Measurements from ENCODE around the gene TMTC2.

The TMTC2 gene

DNA sequence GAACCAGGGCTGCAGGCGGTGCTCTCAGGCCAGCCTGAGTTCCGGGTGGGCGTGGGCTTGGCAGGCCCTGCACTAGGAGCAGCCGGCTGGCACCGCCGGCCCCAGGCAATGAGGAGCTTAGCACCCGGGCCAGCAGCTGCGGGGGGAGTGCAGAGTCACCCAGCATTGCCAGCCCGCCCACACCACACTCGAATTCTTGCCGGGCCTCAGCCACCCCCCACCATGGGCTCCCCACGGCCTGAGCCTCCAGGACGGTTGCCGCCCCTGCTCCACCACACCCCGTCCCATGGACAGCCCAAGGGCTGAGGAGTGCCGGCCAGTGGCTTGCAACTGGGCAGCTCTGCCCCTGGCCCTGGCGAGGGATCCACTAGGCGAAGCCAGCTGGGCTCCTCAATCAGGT, 453.4 kb downstream of the TMTC2 start:
- DNase-seq (ENCODE audit: low spot score), result no peak

DNA sequence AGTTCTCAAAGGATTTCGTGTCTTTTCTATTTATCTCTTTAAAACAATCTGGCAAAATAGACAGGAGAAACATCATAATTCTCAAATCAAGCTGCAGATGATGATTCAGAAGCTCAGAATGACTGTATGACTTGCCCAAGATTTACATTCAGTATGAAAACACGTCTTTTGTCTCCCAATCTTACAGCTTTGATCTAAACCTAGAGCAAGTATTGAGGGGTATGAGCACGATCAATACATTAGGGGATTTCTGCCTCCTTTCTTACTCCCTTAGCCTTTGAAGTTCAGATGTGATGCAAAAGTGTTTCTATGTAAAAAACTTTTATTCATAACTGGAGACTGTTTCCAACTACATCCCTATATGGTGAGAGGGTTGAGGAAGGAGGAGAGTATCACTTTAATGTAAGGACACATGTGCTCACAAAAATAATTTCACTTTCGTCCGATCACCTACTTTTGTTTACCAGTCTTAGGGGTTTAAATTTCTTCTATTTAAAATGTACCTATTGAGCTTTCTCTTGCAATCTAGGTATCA, 454.8 kb downstream of the TMTC2 start:
- DNase-seq (ENCODE audit: low spot score), result no peak

GRCh38 chr12:83142914-83143313, 456.2 kb downstream of the TMTC2 start:
- no peak for DNase-seq (ENCODE audit: low spot score)

- DNase-seq (ENCODE audit: low spot score), result no peak
Observed at GRCh38 chr12:83143950-83144349, 457.2 kb downstream of the TMTC2 start.

DNA sequence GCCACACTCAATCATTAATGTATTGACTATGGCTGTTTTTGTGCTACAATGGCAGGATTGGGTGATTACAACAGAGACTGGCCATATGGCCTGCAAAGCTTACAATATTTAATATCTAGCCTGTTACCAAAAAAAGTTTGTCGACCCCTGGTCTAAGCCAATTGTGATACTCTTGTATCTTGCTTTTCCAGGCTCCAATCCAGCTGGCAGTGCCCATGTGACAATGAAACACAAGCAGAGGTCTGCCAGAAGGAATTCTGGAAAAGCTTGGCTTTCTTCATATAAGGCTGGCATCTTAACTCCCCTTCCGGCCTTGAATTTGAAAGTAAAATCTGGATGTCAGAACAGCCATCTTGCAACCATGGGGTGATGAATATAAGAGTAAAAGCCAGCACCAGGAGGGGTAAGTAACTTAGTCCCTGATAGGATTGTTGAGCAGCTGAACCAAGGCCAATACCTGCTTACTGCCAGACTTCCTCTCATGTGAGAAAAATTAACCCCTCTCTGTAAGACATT, 458.7 kb downstream of the TMTC2 start:
- no peak for DNase-seq (ENCODE audit: low spot score)

- no peak for DNase-seq (ENCODE audit: low spot score)
Observed at GRCh38 chr12:83147341-83147740, 460.6 kb downstream of the TMTC2 start.

DNA sequence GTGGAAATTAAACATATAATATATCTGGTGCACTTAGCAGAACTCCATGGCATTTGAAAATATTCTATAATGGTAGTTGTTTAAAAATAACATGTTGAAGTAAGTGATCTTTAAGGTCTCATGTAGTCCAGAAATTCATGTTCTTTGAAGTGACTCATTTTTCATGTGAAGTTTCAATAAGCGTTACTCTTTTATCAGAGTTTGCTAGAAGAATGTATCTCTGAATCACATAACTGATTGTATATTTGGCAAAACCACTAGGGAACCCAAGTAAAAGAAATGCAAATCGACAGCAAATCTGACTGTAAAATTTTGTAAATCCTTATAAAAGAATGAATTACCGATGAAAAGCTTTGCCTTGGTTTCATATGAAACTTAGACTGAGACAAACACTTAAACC, 463.3 kb downstream of the TMTC2 start:
- no peak for DNase-seq (ENCODE audit: low spot score)

GRCh38 chr12:83150465-83151189, 463.9 kb downstream of the TMTC2 start:
- DNase-seq (ENCODE audit: low spot score), result no peak

DNA sequence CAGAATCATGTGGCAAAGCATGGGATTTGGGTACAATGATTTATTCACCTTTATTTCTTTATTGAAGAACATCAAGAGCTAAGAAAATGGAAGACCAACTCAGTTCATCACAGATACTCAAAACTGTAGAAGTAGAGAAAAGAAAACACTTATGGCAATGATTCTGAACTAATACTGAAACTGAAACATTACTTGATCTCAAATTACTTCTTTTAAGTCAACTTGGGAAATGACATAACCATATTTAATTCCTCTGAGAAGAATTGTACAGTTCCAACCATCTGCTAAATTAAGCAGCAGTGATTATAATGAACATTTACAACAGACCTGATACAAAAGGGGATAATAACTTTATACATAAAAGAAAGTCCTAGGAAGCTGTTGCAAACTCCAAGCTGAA, 466.5 kb downstream of the TMTC2 start:
- no peak for DNase-seq (ENCODE audit: low spot score)

DNA sequence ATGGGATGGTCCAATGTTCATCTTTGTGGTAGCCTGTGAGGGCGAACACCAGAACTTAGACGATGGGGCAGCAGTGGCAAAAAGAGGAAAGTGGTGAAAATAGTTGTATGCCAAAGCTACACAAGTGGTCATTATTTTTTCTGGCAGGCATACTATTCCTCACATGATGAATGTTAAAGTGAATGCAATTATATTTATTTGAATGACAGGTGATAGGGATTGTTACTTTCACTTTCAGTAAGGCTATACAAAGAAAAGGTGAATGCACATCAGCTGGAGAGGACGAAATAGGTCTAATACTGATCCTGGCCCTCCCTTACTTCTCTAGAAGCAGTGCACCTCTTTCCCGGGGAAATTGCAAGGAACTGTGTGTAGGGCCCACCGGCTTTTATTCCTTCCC, 470.1 kb downstream of the TMTC2 start:
- no peak for DNase-seq (ENCODE audit: low spot score)

GRCh38 chr12:83157604-83158003, 470.9 kb downstream of the TMTC2 start:
- peak; percentile 28 for DNase-seq (ENCODE audit: low spot score)

DNA sequence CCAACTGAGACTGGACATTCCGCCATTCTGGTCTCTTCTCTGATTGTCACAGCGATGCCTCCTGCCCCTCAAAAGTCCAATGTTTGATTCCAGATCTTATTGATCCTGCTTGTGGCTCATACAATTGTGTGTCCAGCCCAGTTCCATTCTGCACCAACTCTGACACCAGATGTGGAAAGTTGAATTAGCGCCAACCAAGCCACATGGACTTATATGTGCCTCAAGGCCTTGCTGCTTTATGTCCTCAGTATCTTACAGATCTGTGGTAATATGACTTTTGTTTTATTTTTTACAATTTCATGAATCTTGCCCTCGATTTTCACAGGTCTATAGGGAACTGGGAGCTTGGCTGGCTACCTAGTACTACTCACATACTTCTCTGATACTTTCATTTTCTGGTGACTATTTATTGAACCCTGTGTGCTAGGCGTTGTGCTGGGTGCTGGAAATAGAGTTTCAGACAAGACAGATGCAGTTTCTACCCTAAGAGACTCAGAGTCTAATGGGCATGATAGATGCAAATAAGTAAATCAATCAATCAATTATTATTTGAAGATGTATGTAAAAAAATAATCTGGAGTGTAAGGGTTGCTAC, 472.0 kb downstream of the TMTC2 start:
- no peak for DNase-seq (ENCODE audit: low spot score)

DNA sequence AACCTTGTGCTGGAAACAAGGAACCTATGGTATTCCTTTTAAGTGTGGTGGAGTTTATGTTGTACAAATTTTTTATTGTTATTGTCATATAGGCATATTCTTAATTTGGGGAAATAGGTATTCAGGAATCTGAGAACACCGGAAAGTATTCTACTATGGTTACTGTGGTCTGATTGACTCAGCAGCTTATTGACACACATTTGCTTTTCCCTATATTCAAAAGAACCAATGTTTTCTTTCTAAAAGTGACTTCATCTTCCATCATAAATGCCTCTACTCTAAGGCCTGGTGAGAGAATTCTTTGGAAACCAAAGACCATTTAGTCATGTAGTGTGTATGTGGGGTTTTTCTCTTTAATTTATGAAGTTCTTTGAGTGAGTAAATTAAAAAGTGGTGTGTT, 474.8 kb downstream of the TMTC2 start:
- DNase-seq (ENCODE audit: low spot score), result no peak

DNA sequence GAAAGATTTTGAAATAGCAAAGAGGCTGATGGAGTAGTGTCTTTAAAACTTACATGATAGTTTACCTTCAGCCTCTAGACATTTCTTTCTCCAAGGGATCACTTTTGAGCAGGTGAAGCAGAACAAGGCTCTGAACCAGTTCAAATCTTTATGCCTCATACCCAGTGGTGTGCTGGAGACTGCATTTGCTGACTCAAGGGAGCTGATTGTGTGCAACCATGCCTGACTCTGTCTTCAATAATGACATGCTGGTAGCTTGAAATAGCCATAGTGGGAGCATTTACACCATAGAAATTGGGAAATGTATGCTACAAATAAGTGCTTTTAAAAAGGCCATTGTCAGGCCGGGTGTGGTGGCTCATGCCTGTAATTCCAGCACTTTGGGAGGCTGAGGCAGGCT, 482.0 kb downstream of the TMTC2 start:
- DNase-seq (ENCODE audit: low spot score), result no peak

- no peak for DNase-seq (ENCODE audit: low spot score)
Observed at GRCh38 chr12:83172441-83172840, 485.7 kb downstream of the TMTC2 start.

DNA sequence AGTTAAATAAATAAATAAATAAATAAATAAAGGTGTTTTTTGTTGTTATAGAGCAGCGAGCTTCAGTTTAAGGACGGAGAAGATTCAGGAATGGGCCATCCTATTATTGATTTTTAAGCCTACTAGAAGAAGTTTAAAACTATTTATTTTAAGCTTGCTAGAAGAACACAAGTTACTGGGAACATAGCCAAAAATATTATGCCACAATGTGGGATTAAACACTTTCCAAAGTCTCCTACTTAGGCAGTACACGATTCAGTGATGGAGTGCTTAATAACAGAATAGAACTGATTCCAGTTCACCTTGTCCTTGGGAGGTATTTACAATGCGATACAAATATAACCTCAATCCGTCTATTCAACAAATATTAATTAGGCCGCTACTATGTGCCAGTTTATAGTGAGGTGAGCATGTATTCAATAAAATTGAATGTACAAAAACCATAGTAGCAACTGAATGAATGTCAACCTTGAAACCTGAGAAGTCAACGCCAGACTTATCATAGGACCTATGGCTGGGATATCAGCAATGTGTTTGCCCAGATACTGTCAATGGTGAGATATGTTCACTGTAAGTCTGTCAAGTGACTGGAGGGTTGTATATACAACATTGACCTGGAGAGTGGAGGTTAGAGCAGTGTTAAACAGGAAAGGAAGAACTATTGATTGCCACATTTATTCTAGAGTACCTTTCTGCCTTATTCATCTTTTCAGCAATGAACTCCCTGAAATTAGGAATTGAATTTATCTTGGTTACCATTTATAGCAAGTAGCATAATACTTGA, 486.4 kb downstream of the TMTC2 start:
- no peak for DNase-seq (ENCODE audit: low spot score)

- no peak for DNase-seq (ENCODE audit: low spot score)
Observed at GRCh38 chr12:83179999-83180398, 493.3 kb downstream of the TMTC2 start.

- no peak for DNase-seq (ENCODE audit: low spot score)
Observed at GRCh38 chr12:83181074-83181473, 494.4 kb downstream of the TMTC2 start.

DNA sequence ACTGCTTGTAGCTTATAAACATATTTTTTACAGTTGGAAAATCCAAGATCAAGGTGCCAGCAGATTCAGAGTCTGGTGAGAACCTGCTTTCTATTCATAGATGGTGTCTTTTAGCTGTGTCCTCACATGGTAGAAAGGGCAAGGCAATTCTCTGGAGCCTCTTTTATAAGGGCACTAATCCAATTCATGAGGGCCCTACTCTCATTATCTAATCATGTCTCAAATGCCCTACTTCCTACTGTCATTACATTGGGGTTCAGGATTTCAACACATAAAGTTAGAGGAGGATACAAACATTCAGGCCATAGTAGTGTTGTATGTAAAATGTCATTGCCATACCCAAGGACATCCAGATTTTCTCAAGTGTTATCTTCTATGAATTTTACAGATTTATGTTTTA, 496.4 kb downstream of the TMTC2 start:
- DNase-seq (ENCODE audit: low spot score), result no peak

Data from HuH-7.5 (cell line).